HepG2 (cell line): Measurements from ENCODE around the gene WBP1. TPM values are rescaled to one million over a fixed set of nuclear protein-coding genes. Genes with fewer than 3 reads are reported as not detected.

Experiments used
- ATM ChIP-seq: fragments of 450-650 bp; IDR thresholded peaks from 2 replicates; pipeline ENCODE4 v1.7.1; 2017; ENCODE audit warnings: mild to moderate bottlenecking, borderline replicate concordance
- FOSL2 ChIP-seq: sonication (generic); formaldehyde crosslinking; IDR thresholded peaks from 2 replicates; pipeline ENCODE4 v1.4.0; 2020; ENCODE audit warnings: missing genetic modification reagents
- FOXP1 ChIP-seq, 2 experiments: fragments of 450-650 bp in 1 of 2; IDR thresholded peaks; 2 replicates each; pipeline ENCODE4 v1.6.1; 2017 to 2018; ENCODE audit warnings: antibody characterized with exemption in 1 of 2
- KLF6 ChIP-seq: IDR thresholded peaks from 2 replicates; pipeline ENCODE4 v1.8.0; 2016; ENCODE audit warnings: missing biosample characterization, missing genetic modification reagents
- MIER3 ChIP-seq: IDR thresholded peaks from 2 replicates; pipeline ENCODE4 v1.6.1; 2016; ENCODE audit warnings: missing compliant biosample characterization, borderline replicate concordance
- PAF1 ChIP-seq: IDR thresholded peaks from 2 replicates; pipeline ENCODE4 v1.6.1; 2016; ENCODE audit warnings: missing genetic modification reagents, missing compliant biosample characterization
- PHF5A ChIP-seq: IDR thresholded peaks from one replicate; pipeline ENCODE4 v1.6.1; 2018; ENCODE audit warnings: low read depth, missing genetic modification reagents; ENCODE audit not compliant: unreplicated experiment
- PTBP1 ChIP-seq: fragments of 200-400 bp; formaldehyde crosslinking; IDR thresholded peaks from 2 replicates; pipeline ENCODE4 v1.6.1; 2018; ENCODE audit warnings: low read length, low read depth; ENCODE audit not compliant: poor library complexity, severe bottlenecking
- TAF15 ChIP-seq: fragments of 200-400 bp; formaldehyde crosslinking; IDR thresholded peaks from one replicate; pipeline ENCODE4 v1.6.1; 2018; ENCODE audit warnings: mild to moderate bottlenecking, low read depth, low read length; ENCODE audit not compliant: poor library complexity, severe bottlenecking
- ZBTB20 ChIP-seq: sonication (generic); formaldehyde crosslinking; IDR thresholded peaks from 2 replicates; pipeline ENCODE4 v1.8.1; 2023; ENCODE audit warnings: missing genetic modification reagents, low read depth, mild to moderate bottlenecking, borderline replicate concordance
- ZC3H4 ChIP-seq: sonication (generic); formaldehyde crosslinking; IDR thresholded peaks from 2 replicates; pipeline ENCODE4 v1.4.0; 2020; ENCODE audit warnings: missing genetic modification reagents, borderline replicate concordance
- ZNF160 ChIP-seq: sonication (generic); formaldehyde crosslinking; IDR thresholded peaks from 2 replicates; pipeline ENCODE4 v1.8.0; 2022; ENCODE audit warnings: mild to moderate bottlenecking, inconsistent platforms, missing genetic modification reagents
- ZNF230 ChIP-seq: sonication (generic); formaldehyde crosslinking; IDR thresholded peaks from 2 replicates; pipeline ENCODE4 v1.4.0; 2020; ENCODE audit warnings: mild to moderate bottlenecking, missing genetic modification reagents
- ZNF557 ChIP-seq: sonication (generic); formaldehyde crosslinking; IDR thresholded peaks from 2 replicates; pipeline ENCODE4 v1.4.0; 2020; ENCODE audit warnings: missing genetic modification reagents
- ZNF777 ChIP-seq: sonication (generic); formaldehyde crosslinking; IDR thresholded peaks from 2 replicates; pipeline ENCODE4 v1.4.0; 2020; ENCODE audit warnings: missing genetic modification reagents
- ZNF841 ChIP-seq: sonication (generic); formaldehyde crosslinking; IDR thresholded peaks from 2 replicates; pipeline ENCODE4 v1.8.1; 2023; ENCODE audit warnings: missing genetic modification reagents, borderline replicate concordance
- ZSCAN20 ChIP-seq: sonication (generic); formaldehyde crosslinking; IDR thresholded peaks from 2 replicates; pipeline ENCODE4 v1.4.0; 2020; ENCODE audit warnings: missing genetic modification reagents, mild to moderate bottlenecking, borderline replicate concordance
- polyA plus RNA-seq, 8 experiments: library from polyadenylated mRNA; depleted of rRNA in 3 of 8; stranded (reverse) in 7 of 8; unstranded in 1 of 8; fragments of >200 nt; fragmentation: Illumina TruSeq in 4 of 8; extraction: Trizol in 4 of 8; gene quantifications; 2 replicates each; pipeline versions ENCODE4 v1.2.1 to v1.2.3, GENCODE V29; 2011 to 2016; ENCODE audit warnings: low read depth in 4 of 8, missing spikeins in 1 of 8, mixed read lengths in 1 of 8; ENCODE audit not compliant: insufficient read depth in 1 of 8
- total RNA-seq, 5 experiments: library from RNA; depleted of rRNA; stranded (reverse); fragments of >200 nt; fragmentation: Illumina TruSeq; extraction: Trizol; gene quantifications; 2 replicates each; pipeline ENCODE4 v1.2.3, GENCODE V29; 2016; ENCODE audit warnings: low read depth in 1 of 5
- TF ChIP-seq, protein P1 (sequence below), 2 experiments: sonication (generic) in 1 of 2; formaldehyde crosslinking in 1 of 2; IDR thresholded peaks; 2 replicates each; pipeline versions ENCODE4 v1.4.0 to v1.6.1; 2016 to 2020; ENCODE audit warnings: borderline replicate concordance in 1 of 2, low read depth in 1 of 2, mild to moderate bottlenecking in 1 of 2, missing genetic modification reagents in 1 of 2
- TF ChIP-seq, protein P2 (sequence below): sonication (generic); formaldehyde crosslinking; IDR thresholded peaks from 2 replicates; pipeline ENCODE4 v1.5.0; 2020; ENCODE audit warnings: mild to moderate bottlenecking, low read depth, missing genetic modification reagents, borderline replicate concordance
- TF ChIP-seq, protein P3 (sequence below): sonication (generic); formaldehyde crosslinking; conservative IDR thresholded peaks from 2 replicates; pipeline ENCODE4 v1.8.0; 2022; ENCODE audit warnings: low read depth, missing genetic modification reagents
- TF ChIP-seq, protein P4 (sequence below): IDR thresholded peaks from 2 replicates; pipeline ENCODE4 v1.6.1; 2016; ENCODE audit warnings: missing compliant biosample characterization, missing genetic modification reagents, borderline replicate concordance

The WBP1 gene
- total and polyA plus RNA-seq, 2 of the 13 experiments (the other 11 are each of a cell fraction or from before 2014, with no cell fraction given): 38.8 to 85.7 TPM

DNA sequence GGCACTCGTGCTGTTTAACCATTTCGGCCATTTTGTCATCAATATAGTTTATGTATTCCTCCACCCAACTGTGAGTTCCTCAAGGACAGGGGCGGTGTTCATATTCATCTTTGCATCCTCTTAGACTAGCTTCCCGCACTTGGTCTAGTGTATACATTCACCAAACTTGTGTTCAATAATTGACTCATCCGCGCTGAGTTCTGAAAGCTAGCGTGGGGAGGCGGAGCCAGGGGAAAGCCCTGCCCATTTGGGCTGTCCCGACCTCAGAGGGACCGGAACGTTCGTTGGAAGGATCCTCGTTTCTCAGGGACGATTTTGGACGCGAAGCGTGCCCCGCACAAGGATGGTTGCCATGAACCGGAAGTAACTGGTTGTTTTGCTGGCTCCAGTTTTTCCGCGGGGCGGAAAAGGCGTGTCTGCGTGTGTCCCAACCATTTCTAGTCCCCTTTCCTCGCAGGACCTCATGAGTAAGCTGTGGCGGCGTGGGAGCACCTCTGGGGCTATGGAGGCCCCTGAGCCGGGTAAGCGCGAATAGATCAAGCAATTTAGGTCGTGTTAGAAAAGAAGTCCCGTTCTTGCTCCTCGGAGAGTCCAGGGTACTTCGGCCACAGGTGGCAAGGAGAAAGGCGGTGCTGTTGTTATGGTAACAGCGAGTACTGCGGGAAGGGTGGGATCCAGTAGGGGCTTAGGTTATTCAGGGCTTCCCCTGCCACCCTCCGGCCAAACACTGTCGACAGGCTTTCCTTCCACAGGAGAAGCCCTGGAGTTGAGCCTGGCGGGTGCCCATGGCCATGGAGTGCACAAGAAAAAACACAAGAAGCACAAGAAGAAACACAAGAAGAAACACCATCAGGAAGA lies 3.4 kb upstream of the WBP1 start, which contains the start of gene INO80B (continued):
- TF ChIP-seq ZNF230 (CRISPR knock-in tag) (peak; percentile 84; the same call in 1 of the 2 replicates), FOSL2 (CRISPR knock-in tag) (peak; percentile 90), PAF1 (no peak), ZC3H4 (CRISPR knock-in tag) (no peak), TAF15 (no peak), ZNF777 (CRISPR knock-in tag) (no peak), PHF5A (CRISPR knock-in tag) (peak; percentile 94), FOXP1 (IDR thresholded peaks at IDR 0.05) (no peak), FOXP1 (CRISPR knock-in tag; IDR thresholded peaks at IDR 0.05) (peak; percentile 38), MIER3 (CRISPR knock-in tag) (peak; percentile 99), ZNF557 (CRISPR knock-in tag) (0 out of 2 replicates have a peak, but pooled peaks have one; percentile 12), PTBP1 (peak; percentile 86), KLF6 (0 out of 2 replicates have a peak, but pooled peaks have one; percentile 48), ZSCAN20 (CRISPR knock-in tag) (no peak), ZNF841 (CRISPR knock-in tag) (0 out of 2 replicates have a peak, but pooled peaks have one; percentile 45), ATM (no peak), ZNF160 (peak; percentile 86), ZBTB20 (CRISPR knock-in tag) (peak; percentile 82)
- TF ChIP-seq, protein P1, sequence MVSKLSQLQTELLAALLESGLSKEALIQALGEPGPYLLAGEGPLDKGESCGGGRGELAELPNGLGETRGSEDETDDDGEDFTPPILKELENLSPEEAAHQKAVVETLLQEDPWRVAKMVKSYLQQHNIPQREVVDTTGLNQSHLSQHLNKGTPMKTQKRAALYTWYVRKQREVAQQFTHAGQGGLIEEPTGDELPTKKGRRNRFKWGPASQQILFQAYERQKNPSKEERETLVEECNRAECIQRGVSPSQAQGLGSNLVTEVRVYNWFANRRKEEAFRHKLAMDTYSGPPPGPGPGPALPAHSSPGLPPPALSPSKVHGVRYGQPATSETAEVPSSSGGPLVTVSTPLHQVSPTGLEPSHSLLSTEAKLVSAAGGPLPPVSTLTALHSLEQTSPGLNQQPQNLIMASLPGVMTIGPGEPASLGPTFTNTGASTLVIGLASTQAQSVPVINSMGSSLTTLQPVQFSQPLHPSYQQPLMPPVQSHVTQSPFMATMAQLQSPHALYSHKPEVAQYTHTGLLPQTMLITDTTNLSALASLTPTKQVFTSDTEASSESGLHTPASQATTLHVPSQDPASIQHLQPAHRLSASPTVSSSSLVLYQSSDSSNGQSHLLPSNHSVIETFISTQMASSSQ (IDR thresholded peaks at IDR 0.05; ENCODE audit: low read depth): peak; percentile 81
- TF ChIP-seq, protein P1 (CRISPR knock-in tag; IDR thresholded peaks at IDR 0.05; ENCODE audit: borderline replicate concordance): peak; percentile 92
- TF ChIP-seq, protein P2, sequence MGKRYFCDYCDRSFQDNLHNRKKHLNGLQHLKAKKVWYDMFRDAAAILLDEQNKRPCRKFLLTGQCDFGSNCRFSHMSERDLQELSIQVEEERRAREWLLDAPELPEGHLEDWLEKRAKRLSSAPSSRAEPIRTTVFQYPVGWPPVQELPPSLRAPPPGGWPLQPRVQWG (CRISPR knock-in tag): no peak
- TF ChIP-seq, protein P3, sequence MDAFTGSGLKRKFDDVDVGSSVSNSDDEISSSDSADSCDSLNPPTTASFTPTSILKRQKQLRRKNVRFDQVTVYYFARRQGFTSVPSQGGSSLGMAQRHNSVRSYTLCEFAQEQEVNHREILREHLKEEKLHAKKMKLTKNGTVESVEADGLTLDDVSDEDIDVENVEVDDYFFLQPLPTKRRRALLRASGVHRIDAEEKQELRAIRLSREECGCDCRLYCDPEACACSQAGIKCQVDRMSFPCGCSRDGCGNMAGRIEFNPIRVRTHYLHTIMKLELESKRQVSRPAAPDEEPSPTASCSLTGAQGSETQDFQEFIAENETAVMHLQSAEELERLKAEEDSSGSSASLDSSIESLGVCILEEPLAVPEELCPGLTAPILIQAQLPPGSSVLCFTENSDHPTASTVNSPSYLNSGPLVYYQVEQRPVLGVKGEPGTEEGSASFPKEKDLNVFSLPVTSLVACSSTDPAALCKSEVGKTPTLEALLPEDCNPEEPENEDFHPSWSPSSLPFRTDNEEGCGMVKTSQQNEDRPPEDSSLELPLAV (CRISPR knock-in tag): no peak
- TF ChIP-seq, protein P4, sequence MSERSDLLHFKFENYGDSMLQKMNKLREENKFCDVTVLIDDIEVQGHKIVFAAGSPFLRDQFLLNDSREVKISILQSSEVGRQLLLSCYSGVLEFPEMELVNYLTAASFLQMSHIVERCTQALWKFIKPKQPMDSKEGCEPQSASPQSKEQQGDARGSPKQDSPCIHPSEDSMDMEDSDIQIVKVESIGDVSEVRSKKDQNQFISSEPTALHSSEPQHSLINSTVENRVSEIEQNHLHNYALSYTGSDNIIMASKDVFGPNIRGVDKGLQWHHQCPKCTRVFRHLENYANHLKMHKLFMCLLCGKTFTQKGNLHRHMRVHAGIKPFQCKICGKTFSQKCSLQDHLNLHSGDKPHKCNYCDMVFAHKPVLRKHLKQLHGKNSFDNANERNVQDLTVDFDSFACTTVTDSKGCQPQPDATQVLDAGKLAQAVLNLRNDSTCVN (CRISPR knock-in tag): peak; percentile 90; the same call in 1 of the 2 replicates
